ENCODE data around the gene RASGRP3.

Gene RASGRP3

DNA sequence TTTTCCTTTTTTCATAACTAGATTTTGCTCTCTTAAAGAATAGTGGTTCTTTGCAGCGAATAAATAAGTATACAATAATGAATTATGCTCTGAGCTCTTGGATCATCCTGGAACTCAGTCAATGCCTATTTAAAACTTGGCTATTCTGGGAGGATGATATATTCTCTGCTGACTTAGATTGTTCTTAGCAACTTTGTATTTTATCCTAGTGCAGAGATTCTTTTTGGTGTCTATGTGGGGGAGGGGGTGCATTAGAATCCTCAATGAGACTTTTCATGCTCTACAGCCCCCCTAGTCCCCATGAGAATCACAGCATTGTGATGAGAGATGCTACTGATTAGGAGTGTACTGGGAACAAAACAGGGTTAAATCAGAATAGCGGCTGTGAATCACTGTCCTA is 131.5 kb downstream of the RASGRP3 start:
- H3K27me3 ChIP-seq (ENCODE audit: insufficient read depth, low read depth) = no peaks in the 10 kb centered on the region

DNA sequence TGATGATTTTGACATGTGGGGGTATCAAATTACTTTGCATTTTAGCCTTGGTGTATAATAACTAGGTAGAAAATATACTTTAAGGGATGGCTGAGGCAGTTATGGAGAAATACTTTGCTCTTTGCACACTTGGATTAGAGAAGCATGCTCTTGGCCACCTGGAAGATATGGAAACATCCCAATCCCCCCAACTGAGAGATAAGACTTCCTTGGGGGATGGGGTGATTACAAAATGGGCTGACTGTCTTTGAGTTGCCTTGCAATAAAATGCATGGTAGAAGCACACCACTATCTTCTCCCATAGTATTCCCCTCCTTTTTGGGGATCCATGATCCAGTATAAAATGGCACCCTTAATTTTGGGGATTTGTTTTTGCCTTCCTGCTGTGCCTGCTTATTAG is 137.7 kb downstream of the RASGRP3 start:
- H3K4me1 ChIP-seq (ENCODE audit: low read depth, poor library complexity, severe bottlenecking) = peaks cover 29% of the 10 kb centered on the region
- no peaks in the 10 kb centered on the region for H3K79me2 ChIP-seq (ENCODE audit: insufficient read depth, low read depth)
- no peak overlapping the region for H3K27ac ChIP-seq
- H2AFZ ChIP-seq (ENCODE audit: low read depth) = no peak overlapping the region
- TF ChIP-seq, protein P1, sequence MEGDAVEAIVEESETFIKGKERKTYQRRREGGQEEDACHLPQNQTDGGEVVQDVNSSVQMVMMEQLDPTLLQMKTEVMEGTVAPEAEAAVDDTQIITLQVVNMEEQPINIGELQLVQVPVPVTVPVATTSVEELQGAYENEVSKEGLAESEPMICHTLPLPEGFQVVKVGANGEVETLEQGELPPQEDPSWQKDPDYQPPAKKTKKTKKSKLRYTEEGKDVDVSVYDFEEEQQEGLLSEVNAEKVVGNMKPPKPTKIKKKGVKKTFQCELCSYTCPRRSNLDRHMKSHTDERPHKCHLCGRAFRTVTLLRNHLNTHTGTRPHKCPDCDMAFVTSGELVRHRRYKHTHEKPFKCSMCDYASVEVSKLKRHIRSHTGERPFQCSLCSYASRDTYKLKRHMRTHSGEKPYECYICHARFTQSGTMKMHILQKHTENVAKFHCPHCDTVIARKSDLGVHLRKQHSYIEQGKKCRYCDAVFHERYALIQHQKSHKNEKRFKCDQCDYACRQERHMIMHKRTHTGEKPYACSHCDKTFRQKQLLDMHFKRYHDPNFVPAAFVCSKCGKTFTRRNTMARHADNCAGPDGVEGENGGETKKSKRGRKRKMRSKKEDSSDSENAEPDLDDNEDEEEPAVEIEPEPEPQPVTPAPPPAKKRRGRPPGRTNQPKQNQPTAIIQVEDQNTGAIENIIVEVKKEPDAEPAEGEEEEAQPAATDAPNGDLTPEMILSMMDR (conservative IDR thresholded peaks at IDR 0.05; ENCODE audit: low read depth, low read length) = no peak
- H3K36me3 ChIP-seq (ENCODE audit: insufficient read depth) = no peaks in the 10 kb centered on the region
- H4K20me1 ChIP-seq (ENCODE audit: insufficient read depth) = no peaks in the 10 kb centered on the region
- no peak overlapping the region for H3K4me2 ChIP-seq
- H3K27me3 ChIP-seq (ENCODE audit: insufficient read depth, low read depth) = no peaks in the 10 kb centered on the region
- no peak overlapping the region for H3K9ac ChIP-seq
- H3K4me3 ChIP-seq (IDR thresholded peaks at IDR 0.05; ENCODE audit: insufficient read depth, low read depth, low read length) = no peak overlapping the region

More for the DNA sequence above, 131.5 kb downstream of the RASGRP3 start:
- H3K4me3 ChIP-seq (IDR thresholded peaks at IDR 0.05; ENCODE audit: insufficient read depth, low read depth, low read length) = no peak overlapping the region
- no peak overlapping the region for H3K4me2 ChIP-seq
- H2AFZ ChIP-seq (ENCODE audit: low read depth) = no peak overlapping the region
- H3K9ac ChIP-seq = no peak overlapping the region
- no peaks in the 10 kb centered on the region for H3K79me2 ChIP-seq (ENCODE audit: insufficient read depth, low read depth)
- H4K20me1 ChIP-seq (ENCODE audit: insufficient read depth) = no peaks in the 10 kb centered on the region
- no peak overlapping the region for H3K27ac ChIP-seq
- H3K36me3 ChIP-seq (ENCODE audit: insufficient read depth) = no peaks in the 10 kb centered on the region
- TF ChIP-seq, protein P1 (conservative IDR thresholded peaks at IDR 0.05; ENCODE audit: low read depth, low read length) = no peak
- H3K4me1 ChIP-seq (ENCODE audit: low read depth, poor library complexity, severe bottlenecking) = no peaks in the 10 kb centered on the region

All from KMS-11 (cell line).